GM18517 (cell line): ENCODE results near the gene ERLIN1.

Experiments used
- ATAC-seq: cut with Tn5 transposase; IDR thresholded peaks from one replicate; pipeline ENCODE4 v1.9.1; 2021; ENCODE audit warnings: mild to moderate bottlenecking, moderate library complexity; ENCODE audit not compliant: unreplicated experiment

ERLIN1 gene

DNA sequence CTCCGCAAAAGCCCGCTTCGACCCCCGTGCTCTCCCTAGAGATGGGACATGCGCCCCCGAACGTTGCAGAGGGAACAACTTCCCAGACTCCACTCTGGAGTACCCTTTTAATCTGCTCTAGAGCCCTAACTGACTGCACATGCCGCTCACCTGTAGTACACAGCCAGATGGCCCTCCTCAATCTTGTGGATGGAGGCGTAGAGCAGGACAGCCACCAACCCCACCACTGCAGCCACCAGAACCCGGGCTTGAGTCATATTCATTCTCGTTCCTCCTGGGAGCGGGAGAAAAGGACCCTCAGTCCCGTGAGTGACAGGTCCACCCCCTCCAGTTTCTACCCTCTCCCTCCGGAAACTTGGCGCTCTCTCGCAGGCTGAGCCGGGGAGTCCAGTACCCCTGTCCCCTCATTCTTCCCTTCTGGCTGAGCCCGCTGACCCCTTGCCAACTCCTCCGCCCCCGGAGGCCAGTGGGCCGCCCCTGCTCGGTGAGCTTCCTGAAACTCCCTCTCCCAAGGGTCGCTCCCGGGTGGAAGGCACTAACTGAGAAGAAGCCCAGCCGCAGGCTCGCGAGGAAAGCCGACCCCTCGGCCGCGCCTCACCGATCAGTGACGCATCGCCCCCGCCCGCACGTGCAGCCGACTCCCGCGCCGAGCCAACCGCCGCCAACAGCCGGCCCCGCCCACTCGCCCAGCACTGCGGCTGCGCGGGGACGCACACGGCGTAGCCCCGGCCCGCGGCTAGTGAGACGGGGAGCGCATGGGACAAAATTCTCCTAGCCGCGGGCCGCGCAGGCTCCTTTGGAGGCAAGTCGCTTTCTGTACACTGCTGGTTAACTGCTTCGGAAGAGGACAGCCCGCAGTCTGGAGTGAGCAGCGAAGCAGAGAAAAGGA, at the start of gene ERLIN1:
Gene ERLIN1 (minus strand): TSS at position 666 of the 889 bp plus-strand sequence. CDS start 403 bp downstream, at position 263.
- ATAC-seq = peak; percentile 67

DNA sequence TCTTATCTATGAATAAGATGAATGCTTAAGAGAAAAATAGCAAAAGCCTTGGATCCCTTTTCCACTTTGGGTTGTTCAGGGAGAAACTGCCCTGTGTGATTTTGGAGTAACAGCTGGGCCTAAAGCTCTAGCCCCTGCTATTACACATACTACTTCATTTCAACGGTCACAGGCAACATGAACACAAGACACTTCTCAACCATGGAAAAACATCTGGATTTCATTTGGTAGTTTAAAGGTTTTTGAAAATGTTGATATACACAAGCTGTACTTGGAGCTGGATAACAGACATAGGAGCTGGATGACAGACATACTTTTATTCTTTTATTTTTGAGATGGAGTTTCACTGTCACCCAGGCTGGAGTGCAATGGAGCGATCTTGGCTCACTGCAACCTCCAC, 46.3 kb upstream of the ERLIN1 start:
- ATAC-seq = no peak

DNA sequence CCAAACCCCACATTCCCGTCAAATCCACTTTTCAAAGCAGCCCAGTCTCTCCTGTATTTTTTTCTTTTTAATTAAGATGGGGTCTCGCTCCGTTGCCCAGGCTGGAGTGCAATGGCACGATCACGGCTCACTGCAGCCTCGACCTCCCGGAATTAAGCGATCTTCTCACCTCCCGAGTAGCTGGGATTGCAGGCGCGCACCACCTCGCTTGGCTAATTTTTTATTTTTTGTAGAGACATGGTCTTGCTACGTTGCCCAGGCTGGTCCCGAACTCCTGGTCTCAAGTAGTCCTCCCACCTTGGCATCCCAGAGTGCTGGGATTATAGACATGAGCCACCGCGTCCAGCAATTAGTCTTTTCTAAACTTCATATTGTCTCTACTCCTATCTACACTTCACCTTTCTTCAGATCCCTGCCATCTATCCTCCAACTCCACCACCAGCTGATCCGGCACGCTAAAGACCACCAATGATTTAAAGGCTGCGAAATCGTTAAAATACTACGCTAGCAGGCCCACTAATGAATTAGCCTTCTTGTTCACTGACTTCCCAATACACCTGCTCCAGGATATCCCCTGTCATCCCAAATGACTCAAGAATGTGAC, 44.1 kb upstream of the ERLIN1 start:
- ATAC-seq = no peak

DNA sequence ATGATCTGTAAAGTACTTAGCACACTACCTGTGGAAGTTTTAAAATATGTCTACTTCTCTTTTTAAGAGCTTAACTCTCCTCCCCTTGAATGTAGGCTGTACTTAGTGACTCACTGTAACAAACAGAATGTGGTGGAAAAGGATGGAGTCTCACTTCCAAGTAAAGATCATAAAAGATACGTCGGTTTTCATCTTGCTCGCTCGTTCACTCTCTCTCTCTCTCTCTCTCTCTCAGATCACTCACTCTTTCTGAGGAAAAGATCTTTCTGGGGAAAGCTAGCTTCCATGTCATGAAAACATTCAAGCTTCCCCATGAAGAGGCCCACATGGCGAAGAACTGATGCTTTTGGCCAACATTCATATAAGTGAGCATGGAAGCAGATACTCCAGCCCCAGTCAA, 38.0 kb upstream of the ERLIN1 start:
- ATAC-seq = no peak

DNA sequence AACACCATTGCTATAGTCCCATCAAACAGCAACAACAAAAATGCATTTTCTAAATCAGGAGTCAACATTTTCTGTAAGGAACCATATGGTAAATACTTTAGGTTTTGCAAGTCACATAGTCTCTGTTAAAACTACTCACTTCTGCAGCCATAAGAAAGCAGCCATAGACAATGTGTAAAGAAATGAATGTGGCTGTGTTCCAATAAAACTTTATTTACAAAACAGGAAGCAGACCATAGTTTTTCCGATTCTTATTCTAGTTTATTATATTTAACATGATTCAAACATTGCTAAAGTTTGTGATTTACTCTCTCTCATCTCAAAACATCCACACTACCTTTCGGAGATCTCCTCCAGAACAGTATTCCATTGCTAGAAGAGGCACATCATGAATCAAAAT, 36.7 kb upstream of the ERLIN1 start:
- no peak for ATAC-seq

DNA sequence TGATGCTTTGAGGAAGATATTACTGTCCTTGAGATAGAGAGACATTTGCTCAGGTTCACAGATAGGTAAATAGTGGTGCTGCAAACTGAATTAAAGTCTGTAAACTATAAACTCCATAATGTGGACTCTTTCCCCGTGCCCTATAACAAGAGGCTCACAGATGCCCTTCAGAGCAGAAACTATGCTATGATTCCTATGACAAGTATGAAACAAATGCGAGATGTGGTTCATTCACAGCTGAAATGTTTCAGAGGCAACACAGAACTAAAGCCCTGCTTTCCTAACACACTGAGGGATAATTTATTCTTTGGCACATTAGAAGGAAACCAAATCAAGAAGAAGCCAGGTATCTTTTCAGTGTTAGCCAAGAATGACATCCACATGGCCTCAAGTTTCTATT, 30.2 kb upstream of the ERLIN1 start:
- ATAC-seq = no peak

DNA sequence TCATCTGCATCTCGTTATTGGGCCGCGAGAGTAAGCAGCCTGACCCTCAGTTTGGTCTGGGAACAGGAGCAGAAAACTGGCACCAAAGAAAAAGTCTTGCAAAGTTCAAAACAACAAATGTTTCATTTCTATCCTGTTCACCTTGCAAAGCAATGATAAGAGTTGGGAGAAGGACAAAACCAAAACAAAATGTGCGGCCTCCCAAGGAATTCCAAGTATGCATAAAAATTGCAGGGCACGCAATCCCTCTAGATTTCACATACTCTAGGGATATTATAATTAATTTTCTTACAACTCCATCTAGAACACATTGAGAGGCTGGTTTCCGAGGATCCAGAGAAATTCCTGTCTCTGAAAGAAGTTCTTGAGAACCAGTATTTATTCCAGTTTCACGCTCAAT, 23.5 kb upstream of the ERLIN1 start:
- no peak for ATAC-seq

DNA sequence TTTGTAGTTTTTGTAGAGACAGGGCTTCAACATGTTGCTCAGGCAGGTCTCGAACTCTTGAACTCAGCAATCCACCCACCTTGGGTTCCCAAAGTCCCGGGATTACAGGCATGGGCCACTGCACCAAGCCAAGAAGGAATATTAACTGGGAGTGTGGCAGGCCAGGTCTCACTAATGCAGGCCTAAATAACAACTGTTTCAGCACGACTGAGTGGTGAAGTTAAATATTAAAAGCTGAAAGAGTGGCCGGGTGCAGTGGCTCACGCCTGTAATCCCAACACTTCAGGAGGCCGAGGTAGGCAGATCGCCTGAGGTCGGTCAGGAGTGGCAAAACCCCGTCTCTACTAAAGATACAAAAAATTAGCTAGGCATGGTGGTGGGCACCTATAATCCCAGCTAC, 22.4 kb upstream of the ERLIN1 start:
- no peak for ATAC-seq

DNA sequence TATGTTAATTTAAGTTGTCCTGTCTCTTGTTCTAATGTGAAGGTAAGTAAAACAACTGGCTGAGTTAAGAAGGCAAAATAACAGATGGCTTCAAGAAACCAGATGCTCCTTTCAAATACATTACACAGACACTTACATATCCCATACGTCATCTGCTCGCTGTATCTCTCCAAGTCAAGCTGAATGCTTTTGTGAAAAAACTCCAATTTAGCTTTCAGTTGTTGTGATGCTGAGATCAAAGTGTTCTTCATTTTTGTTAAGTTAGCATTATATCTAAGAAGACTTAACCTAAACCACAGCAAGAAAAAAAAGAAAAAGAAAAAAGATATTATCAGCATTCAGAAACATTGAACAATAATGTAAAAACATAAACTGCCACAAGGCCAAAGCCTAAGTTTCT, 18.5 kb upstream of the ERLIN1 start:
- no peak for ATAC-seq

DNA sequence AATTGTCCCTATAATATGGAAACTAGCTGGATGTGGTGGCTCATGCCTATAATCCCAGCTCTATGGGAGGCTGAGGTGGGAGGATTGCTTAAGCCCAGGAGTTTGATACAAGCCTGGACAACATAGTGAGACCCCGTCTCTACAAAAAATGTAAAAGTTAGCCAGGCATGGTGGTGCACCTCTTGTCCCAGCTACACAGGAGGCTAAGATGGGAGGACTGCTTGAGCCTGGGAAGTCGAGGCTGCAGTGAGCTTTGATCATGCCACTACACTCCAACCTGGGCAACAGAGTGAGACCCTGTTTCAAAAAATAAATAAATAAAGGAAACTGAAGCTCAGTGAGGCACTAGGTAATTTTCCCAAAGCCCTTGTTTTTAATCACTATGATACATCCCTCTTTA, 15.7 kb upstream of the ERLIN1 start:
- no peak for ATAC-seq

DNA sequence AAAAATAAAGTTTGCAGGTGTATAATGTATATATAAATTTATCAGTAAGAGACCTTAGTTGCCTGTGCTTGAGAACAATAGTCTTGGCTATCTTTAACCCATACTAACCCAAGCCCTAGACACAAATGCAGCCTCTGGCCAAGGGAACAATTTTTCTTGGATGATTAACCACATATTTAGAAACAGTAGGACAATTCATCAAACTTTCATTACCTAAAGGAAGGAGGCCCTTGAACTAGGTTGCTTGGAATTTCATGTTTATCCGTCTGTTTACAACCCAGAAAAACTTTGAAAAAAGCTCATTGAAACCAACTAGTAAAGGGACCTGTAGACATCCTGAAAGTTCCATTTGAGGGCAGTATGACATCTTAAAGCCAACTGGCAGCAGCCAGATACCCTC, 8.9 kb upstream of the ERLIN1 start:
- no peak for ATAC-seq

DNA sequence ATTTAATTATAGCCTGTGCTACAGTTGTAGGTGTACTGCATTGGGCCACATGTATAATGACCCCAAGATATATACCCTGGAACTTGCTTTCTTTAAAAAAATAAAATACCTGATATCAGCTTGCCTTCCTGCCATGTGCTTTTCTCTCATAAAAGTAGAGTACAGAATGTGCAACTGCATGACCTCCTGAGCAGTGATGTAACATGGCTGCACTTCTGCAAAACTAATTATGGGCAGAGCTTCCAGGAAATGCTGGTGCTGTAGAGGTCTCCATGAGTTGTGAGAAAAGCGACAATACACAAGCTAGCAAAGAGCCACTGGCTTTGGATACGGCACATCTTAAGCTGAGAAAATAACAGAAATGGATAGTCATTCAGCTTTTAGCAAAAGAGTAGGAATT, 6.5 kb upstream of the ERLIN1 start:
- no peak for ATAC-seq

DNA sequence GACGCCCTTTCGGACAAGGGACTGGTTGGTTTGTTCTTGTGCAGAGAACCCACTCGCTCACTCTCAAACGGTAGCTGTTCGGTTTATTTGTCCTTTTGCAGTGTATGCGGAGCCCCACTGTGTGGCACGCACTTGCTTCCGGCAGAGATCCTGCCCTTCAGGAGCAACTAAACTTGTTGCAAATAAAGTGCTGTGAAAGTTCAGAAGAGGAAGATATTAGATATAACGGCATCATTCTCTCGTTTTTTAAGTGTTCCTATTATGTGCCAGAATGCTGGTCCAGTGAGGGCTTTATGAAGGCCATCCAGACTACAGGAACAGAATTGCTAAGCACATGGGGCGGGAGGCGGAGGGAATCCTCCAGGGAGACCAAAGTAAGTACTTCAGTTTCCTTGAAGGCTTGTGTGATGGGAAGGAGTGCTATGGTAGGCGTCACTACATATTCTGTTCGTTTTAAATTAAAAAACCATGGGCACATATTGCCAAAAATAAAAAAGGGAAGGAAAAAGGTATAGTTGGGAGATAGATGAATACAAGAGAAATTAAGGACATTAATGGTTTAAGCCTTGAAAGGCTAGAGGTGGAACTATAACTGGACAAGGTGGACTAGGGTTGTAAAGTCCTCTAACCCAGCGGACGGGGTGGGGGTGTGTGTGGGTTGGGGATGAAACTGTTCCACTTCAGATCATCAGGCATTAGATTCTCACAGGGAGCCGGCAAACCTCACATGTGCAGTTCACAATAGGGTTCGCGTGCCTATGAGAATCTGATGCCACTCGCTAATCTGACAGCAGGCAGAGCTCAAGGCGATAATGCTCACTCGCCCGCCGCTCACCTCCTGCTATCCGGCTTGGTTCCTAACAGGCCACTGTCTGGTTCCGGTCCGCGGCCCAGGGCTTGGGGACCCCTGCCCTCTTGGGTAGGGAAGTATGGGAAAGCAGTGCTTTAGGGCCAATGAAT, 704 bp upstream of the ERLIN1 start:
- ATAC-seq = peak; percentile 56

DNA sequence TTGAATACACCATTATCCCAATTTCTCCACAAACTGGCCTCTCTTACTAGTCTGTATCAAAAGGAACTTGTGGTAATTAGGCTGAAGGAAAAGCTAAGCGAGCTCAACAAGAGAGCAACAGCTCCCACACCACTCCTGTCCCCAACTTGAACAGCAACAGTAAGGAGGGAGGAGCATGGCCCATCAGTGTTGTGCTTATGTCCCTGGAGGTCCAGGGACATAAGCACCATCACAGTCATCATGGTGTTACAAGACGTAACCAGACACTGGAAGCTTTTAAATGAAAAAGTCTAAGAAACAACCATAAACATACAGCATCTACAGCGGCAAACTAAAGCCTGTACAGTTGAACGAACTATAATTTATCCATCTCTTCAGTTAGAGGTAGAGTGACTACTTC, 989 bp downstream of the ERLIN1 start:
- peak; percentile 19 for ATAC-seq

DNA sequence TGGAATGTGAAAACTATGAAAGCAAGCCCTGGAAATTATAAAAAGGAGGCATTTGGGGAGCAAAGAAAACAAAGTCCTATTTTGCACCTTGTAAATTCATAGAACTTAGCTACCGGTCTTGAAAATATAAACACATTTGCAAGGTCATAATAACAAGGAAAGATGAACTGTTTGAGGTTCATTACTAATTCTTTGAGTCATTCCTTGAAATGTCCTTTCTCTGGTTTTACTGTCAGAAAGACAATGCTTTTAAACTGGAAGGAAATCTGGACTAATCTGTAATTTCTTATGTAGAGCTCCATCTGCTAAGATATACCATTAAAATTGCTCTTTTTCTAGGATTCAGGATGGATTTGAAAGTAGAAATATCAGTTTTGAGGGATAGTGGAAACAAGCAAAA, 1.4 kb downstream of the ERLIN1 start:
- no peak for ATAC-seq

DNA sequence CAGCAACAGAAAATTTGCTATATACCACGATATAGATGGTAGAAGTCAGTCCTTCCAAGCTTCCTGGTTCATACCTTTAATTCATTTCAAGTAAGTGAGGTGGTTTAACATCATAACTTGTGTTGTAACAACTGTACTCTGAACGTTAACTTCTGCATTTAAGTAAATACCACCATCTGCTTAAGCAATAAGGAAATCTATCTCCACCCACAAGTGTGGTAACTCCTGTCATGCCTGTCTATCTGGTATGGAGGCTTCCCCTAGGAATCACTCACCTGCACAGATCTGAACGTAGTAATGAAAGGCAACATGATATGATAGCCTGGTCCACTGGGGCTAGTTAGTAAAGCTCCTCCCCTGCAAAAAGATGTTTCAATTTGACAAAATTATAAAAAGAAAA, 2.3 kb downstream of the ERLIN1 start:
- ATAC-seq = no peak

DNA sequence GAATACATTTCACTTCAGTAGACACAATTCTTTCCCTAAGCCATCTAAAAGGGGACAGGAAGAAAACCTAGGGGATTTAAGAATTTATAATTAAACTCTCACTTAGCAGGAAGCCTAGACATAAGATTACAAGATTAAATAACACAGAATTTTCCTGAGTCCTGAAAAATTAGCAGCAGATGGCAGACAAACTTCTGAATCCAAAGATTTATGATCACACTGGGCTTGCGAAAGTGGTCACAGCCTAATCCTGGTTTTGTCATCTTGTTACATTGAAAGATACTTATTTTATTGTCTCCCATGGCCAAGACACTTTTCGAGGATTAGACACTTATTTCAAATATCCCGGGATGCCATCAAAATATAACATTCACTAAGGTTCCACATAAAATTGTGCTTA, 2.9 kb downstream of the ERLIN1 start:
- no peak for ATAC-seq

DNA sequence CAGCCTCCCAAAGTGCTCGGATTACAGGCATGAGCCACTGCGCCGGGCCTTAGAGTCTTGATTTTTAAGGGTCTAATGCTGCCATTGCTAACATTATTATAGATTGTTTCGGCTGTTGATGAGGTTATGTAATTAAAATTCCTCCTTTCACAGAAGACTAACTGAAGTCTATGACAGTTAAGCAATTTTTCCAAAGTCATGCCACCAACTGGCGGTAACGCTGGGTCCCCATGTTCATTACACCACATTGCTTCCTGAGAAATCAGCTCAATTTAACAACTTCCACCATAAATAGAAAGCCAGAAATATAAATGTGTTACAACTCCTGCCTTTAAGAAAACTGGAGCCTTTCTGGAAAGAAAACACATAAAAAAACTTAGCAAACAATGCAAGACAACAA, 3.5 kb downstream of the ERLIN1 start:
- ATAC-seq = no peak

DNA sequence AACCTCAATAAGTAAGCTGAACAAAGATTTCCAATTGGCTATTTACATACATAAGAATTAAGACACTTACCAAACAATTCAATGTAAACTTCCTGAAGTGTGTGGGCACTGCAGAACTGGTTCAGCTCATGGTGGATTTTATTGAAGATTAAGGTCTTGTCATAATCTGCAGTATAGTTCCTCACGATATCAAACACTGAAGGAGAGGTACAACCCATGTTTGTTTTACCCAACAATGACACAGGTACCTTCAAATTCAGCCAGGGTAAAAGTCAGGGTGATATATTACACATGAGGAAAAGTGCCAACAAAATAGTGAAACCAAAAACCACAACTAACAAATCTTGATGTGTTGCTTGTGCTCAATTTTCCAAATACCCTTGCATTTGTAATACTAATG, 10.0 kb downstream of the ERLIN1 start:
- no peak for ATAC-seq

DNA sequence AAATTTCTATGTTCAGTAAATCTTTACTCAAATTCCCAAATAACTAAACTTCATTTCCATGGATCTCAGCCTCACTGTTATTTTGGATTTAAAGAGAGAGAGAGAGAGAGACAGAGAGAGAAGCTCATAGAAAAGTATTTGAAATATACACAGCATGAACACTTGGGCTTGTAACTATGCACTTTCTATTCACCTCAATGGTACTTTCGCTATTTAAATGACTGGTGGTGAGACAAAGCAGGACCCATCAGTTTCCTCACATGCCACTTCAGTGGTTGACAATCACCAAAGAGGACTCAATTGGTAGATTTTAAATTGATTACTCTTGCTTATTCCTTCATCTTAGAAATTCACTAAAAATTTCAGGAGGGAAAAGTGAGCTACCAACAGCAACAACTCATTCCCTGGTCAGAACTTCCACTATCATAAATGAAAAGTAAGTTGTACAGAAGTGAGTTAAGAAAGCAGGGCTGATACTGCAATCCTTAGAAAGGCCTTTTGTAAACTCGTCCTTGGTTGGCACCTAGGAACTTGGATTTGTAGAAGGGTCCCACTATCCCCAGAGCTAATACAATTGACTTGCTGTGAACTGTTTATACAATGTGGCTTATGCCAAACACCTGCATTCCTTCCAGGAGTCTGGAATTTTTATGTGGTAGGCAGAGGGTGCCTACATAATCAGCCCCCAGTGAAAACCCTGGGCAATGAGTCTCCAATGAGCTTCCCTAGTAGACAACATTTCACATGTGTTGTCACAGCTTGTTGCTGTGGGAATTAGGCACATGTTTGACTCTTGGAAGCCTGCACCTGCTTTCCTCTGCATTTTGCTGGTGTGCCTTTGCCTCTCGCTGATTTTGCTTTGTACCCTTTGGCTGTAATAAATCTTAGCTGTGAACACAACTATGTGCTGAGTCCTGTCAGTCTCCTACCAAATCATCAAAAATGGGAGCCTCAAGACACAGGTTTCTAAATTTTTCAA, 10.8 kb downstream of the ERLIN1 start:
- ATAC-seq = peak; percentile 83
